Lower leg skin (tissue), 3 donors: ENCODE measurements around the gene PDE8B.

Experiments
- POLR2A ChIP-seq, 2 donors: fragments of 450-650 bp; IDR thresholded peaks; one replicate each; pipeline ENCODE4 v1.6.1; 2016 to 2017; ENCODE audit warnings: antibody characterized with exemption in 2 of 2, mild to moderate bottlenecking in 1 of 2, moderate library complexity in 1 of 2
- TF ChIP-seq, protein P1 (sequence below), 3 donors: fragments of 450-650 bp; IDR thresholded peaks; one replicate each; pipeline ENCODE4 v1.5.1; 2016; ENCODE audit warnings: antibody characterized with exemption in 3 of 3, mild to moderate bottlenecking in 3 of 3, moderate library complexity in 2 of 3

DNA sequence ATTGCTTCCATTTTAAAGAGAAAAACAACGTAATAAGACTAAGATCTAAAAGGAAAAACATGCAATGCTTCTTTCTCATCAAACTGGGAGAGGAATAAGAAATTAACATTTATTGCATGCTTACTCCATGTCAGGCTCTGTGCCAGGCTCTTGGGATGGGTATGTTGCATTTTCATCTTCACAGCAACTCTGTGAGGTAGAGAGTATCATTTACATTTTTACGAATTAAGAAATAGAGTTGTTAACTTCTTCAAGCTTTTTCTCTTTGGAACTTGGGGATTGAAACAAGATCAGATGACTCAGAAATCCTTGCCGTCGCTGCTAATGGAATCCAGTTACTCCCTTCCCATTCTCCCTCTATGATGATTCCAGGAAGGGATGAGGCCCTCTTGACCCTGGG is 39.5 kb downstream of the PDE8B start:
- TF ChIP-seq, protein P1, sequence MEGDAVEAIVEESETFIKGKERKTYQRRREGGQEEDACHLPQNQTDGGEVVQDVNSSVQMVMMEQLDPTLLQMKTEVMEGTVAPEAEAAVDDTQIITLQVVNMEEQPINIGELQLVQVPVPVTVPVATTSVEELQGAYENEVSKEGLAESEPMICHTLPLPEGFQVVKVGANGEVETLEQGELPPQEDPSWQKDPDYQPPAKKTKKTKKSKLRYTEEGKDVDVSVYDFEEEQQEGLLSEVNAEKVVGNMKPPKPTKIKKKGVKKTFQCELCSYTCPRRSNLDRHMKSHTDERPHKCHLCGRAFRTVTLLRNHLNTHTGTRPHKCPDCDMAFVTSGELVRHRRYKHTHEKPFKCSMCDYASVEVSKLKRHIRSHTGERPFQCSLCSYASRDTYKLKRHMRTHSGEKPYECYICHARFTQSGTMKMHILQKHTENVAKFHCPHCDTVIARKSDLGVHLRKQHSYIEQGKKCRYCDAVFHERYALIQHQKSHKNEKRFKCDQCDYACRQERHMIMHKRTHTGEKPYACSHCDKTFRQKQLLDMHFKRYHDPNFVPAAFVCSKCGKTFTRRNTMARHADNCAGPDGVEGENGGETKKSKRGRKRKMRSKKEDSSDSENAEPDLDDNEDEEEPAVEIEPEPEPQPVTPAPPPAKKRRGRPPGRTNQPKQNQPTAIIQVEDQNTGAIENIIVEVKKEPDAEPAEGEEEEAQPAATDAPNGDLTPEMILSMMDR (IDR thresholded peaks at IDR 0.05) = no peak
- TF ChIP-seq POLR2A (IDR thresholded peaks at IDR 0.05) = no peak
